Measurements from ENCODE around the gene GALNT7.
"Not testable (repeated sequence)": the region's sequence is repeated elsewhere in the genome, so short reads cannot be mapped to it uniquely, and the experiment has no call there.

GALNT7 gene

GRCh38 chr4:173168396-173169177 is at the start of gene GALNT7:
TSS of gene GALNT7 (plus strand) at chr4:173168811. CDS start at chr4:173168836, 25 bp downstream.
- DNase-seq (ENCODE audit: low read depth), result no peak
- H3K4me3 ChIP-seq (ENCODE audit: low read depth, low read length), result peak within 1 kb of the TSS; percentile 80

DNA sequence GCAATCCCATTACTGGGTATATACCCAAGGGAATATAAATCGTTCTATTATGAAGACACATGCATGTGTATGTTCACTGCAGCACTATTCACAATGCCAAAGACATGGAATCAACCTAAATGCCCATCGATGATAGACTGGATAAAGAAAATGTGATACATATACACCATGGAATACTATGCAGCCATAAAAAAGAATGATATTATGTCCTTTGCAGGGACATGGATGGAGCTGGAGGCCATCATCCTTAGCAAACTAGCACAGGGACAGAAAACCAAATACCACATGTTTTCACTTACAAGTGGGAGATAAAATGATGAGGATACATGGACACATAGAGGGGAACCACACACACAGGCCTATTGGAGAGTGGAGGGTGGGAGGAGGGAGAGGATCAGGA is 49.8 kb upstream of the GALNT7 start:
- not testable (repeated sequence) for DNase-seq (ENCODE audit: low read depth); H3K4me3 ChIP-seq (ENCODE audit: low read depth, low read length)

- H3K4me3 ChIP-seq (ENCODE audit: low read depth, low read length), result no peak overlapping the region
- no peak for DNase-seq (ENCODE audit: low read depth)
Observed at GRCh38 chr4:173119818-173120217, 48.8 kb upstream of the GALNT7 start.

DNA sequence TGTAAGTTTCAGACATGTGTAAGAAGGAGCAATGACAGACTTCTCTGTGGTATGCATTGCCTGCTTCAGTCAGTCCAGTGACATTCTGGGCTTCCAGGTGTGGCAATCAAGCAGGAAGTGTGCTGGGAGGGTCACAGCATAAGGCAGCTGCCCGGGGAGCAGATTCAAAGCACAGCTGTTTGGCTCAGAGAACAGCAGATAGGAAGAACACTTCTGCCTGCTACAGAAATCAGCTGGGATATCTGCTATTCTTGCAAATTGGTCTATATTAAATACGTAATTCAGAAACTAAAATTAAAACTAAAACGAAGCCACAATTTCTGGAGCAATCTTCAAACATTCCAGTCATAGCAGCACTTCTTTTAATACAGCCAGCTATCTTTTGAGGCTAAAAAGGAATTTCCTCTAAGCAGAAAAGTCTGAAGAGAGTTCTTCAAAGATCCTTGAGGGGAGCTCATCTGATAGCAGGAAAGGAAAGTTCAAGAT is 47.5 kb upstream of the GALNT7 start:
- no peak overlapping the region for H3K4me3 ChIP-seq (ENCODE audit: low read depth, low read length)
- DNase-seq (ENCODE audit: low read depth), result peak; percentile 27

DNA sequence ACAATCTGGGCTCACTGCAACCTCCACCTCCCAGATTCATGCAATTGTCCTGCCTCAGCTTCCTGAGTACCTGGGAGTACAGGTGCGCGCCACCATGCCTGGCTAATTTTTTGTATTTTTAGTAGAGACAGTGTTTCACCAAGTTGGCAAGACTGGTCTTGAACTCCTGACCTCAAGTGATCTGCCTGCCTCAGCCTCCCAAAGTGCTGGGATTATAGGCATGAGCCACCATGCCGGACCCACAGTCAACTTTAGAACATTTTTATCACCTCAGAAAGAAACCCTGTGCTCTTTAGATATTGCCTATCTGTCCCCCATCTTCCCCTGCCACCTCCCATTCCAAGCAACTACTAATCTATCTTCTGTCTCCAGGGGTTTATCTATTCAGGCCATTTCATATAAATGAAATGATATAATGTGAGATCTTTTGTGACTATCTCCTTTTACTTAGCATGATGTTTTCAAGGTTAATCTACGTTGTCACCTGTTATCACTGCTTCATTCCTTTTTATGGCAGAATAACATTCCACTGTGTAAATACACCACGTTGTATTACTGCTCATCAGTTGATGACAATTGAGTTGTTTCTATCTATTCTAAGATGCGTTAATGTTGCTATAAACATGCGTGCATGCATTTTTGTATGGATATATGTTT is 44.3 kb upstream of the GALNT7 start:
- DNase-seq (ENCODE audit: low read depth), result no peak
- H3K4me3 ChIP-seq (ENCODE audit: low read depth, low read length), result no peak overlapping the region

GRCh38 chr4:173125216-173125812 is 43.3 kb upstream of the GALNT7 start:
- DNase-seq (ENCODE audit: low read depth), result no peak
- H3K4me3 ChIP-seq (ENCODE audit: low read depth, low read length), result no peak overlapping the region

- H3K4me3 ChIP-seq (ENCODE audit: low read depth, low read length), result no peak overlapping the region
- DNase-seq (ENCODE audit: low read depth), result no peak
Observed at GRCh38 chr4:173128199-173128890, 40.3 kb upstream of the GALNT7 start.

- no peak overlapping the region for H3K4me3 ChIP-seq (ENCODE audit: low read depth, low read length)
- DNase-seq (ENCODE audit: low read depth), result no peak
Observed at GRCh38 chr4:173130687-173131086, 37.9 kb upstream of the GALNT7 start.

GRCh38 chr4:173134426-173134825 is 34.2 kb upstream of the GALNT7 start:
- H3K4me3 ChIP-seq (ENCODE audit: low read depth, low read length), result no peak overlapping the region
- no peak for DNase-seq (ENCODE audit: low read depth)

- H3K4me3 ChIP-seq (ENCODE audit: low read depth, low read length), result no peak overlapping the region
- peak; percentile 23 for DNase-seq (ENCODE audit: low read depth)
Observed at GRCh38 chr4:173135241-173135847, 33.3 kb upstream of the GALNT7 start.

DNA sequence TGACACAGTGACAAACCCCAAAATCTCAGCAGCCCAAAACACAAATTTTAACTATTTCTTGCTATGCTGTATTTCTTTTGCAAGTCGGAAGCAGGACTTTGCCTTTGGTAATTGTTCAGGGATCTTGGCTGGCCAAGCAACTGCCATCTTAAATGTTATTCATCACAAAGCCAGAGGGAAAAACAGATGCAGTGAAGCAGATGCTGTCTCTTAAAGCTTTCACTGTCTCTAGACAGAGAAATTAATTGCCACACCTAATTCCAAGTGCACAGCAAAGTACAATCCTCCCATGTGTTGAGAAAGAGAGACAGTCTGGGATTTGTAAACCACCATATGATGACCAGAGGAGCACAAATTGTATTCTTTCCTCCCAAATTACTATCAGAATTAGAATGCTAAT is 30.0 kb upstream of the GALNT7 start:
- no peak for DNase-seq (ENCODE audit: low read depth)
- H3K4me3 ChIP-seq (ENCODE audit: low read depth, low read length), result no peak overlapping the region

DNA sequence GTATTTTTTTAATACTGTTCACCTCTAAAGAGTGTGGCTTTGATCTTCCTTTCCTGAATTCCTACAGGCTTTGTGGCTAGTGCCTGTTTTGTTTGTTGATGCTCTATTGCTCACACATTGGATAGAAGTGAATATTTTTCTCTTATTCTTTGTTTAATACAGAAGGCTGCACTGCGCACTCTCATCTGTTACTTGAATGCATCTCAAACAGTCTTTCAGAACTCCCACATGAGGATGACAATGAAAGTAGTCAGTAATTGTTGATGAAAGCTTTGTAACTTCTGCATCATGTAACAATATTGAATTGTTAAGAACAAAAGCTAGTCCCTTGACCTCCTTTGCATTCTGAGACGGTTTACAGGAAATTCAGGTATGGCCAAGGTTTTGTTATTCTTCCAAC is 29.1 kb upstream of the GALNT7 start:
- H3K4me3 ChIP-seq (ENCODE audit: low read depth, low read length), result no peak overlapping the region
- DNase-seq (ENCODE audit: low read depth), result no peak

GRCh38 chr4:173145131-173145530 is 23.5 kb upstream of the GALNT7 start:
- no peak for DNase-seq (ENCODE audit: low read depth)
- no peak overlapping the region for H3K4me3 ChIP-seq (ENCODE audit: low read depth, low read length)

- no peak for DNase-seq (ENCODE audit: low read depth)
- H3K4me3 ChIP-seq (ENCODE audit: low read depth, low read length), result no peak overlapping the region
Observed at GRCh38 chr4:173146456-173146855, 22.2 kb upstream of the GALNT7 start.

DNA sequence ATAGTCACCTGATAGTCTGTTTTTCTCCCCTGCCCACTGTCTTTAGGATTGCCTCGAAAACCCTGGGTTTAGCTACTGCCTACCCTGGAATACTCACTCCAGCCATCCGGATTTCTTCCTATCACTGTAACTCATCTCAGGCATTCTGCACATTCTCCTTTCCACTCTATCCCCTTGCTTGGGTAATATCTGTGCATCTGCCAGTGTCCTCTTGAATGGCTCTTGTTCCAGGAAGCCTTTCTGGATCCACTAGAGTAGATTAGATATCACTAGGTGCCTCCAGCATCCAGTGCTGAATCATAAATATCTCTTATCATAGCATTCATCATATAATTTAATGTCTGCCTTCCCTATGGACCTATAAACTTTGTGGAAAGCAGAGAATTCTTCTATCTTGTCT is 17.1 kb upstream of the GALNT7 start:
- no peak overlapping the region for H3K4me3 ChIP-seq (ENCODE audit: low read depth, low read length)
- no peak for DNase-seq (ENCODE audit: low read depth)

GRCh38 chr4:173152104-173152503 is 16.5 kb upstream of the GALNT7 start:
- DNase-seq (ENCODE audit: low read depth), result no peak

GRCh38 chr4:173153445-173153844 is 15.2 kb upstream of the GALNT7 start:
- no peak for DNase-seq (ENCODE audit: low read depth)

More at GRCh38 chr4:173152104-173152503, 16.5 kb upstream of the GALNT7 start:
- H3K4me3 ChIP-seq (ENCODE audit: low read depth, low read length), result no peak overlapping the region

DNA sequence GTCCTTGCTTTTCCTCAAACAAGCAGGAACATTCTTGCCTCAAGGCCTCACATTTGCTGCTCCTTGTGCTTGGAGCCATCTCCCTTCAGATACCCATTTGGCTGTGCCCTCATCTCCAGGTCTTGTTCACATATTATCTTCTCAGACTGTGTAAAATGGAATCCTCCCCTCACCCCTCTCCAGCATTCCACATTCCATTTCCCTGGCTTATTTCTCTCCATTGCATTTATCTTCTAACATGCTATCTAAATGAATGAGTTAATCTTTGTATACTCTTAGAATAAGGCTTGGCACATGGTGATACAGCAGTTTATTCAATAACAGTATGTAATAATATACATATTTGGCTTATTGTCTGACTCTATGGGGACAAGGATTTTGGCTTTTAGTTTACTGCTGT is 8.8 kb upstream of the GALNT7 start:
- no peak for DNase-seq (ENCODE audit: low read depth)
- no peak overlapping the region for H3K4me3 ChIP-seq (ENCODE audit: low read depth, low read length)

More at GRCh38 chr4:173153445-173153844, 15.2 kb upstream of the GALNT7 start:
- H3K4me3 ChIP-seq (ENCODE audit: low read depth, low read length), result no peak overlapping the region

- H3K4me3 ChIP-seq (ENCODE audit: low read depth, low read length), result no peak overlapping the region
- no peak for DNase-seq (ENCODE audit: low read depth)
Observed at GRCh38 chr4:173160871-173161270, 7.7 kb upstream of the GALNT7 start.

Measured in skeletal muscle cell (primary cell).